Activated CD4-positive, alpha-beta T cell treated with anti-CD3 and anti-CD28 coated beads, Interleukin-2, amount 10 ng/mL, durations not matched to agents 7 days and 5 days (primary cell): ENCODE measurements around the gene MRGPRF. TPM values are rescaled to one million over a fixed set of nuclear protein-coding genes. Genes with fewer than 3 reads are reported as not detected.

Experiments used
- CTCF ChIA-PET: fragments of 350-600 bp; sonication (Branson Sonifier 250); formaldehyde crosslinking; loops from one replicate; lab custom pipeline; 2021; ENCODE audit warnings: antibody characterized with exemption; lab: Charles Lee
- POLR2A ChIA-PET: fragments of 350-600 bp; sonication (Branson Sonifier 250); formaldehyde crosslinking; loops from one replicate; lab custom pipeline; 2021; ENCODE audit warnings: antibody characterized with exemption; lab: Charles Lee
- DNase-seq: peaks from one replicate; pipeline ENCODE4 v3.0.0-alpha.2; 2020
- H3K27ac Mint-ChIP-seq: one replicate; pipeline ENCODE4 v1.8.0; 2021; ENCODE audit warnings: mild to moderate bottlenecking, moderate library complexity, mixed read lengths
- H3K27me3 Mint-ChIP-seq: one replicate; pipeline ENCODE4 v1.8.0; 2021; ENCODE audit warnings: mixed read lengths
- H3K36me3 Mint-ChIP-seq: one replicate; pipeline ENCODE4 v1.8.0; 2021; ENCODE audit warnings: low read depth, mixed read lengths
- H3K4me1 Mint-ChIP-seq: one replicate; pipeline ENCODE4 v1.8.0; 2021; ENCODE audit warnings: mixed read lengths
- H3K4me3 Mint-ChIP-seq: one replicate; pipeline ENCODE4 v1.8.0; 2021; ENCODE audit warnings: mild to moderate bottlenecking, moderate library complexity, mixed read lengths
- H3K9me3 Mint-ChIP-seq: one replicate; pipeline ENCODE4 v1.8.0; 2021; ENCODE audit warnings: mixed read lengths
- total RNA-seq, 2 experiments: library from RNA; stranded (reverse); gene quantifications; one replicate each; pipeline ENCODE4 v1.2.3, GENCODE V29; 2021

MRGPRF gene
- total RNA-seq, 2 experiments from 2014 or later = not detected

DNA sequence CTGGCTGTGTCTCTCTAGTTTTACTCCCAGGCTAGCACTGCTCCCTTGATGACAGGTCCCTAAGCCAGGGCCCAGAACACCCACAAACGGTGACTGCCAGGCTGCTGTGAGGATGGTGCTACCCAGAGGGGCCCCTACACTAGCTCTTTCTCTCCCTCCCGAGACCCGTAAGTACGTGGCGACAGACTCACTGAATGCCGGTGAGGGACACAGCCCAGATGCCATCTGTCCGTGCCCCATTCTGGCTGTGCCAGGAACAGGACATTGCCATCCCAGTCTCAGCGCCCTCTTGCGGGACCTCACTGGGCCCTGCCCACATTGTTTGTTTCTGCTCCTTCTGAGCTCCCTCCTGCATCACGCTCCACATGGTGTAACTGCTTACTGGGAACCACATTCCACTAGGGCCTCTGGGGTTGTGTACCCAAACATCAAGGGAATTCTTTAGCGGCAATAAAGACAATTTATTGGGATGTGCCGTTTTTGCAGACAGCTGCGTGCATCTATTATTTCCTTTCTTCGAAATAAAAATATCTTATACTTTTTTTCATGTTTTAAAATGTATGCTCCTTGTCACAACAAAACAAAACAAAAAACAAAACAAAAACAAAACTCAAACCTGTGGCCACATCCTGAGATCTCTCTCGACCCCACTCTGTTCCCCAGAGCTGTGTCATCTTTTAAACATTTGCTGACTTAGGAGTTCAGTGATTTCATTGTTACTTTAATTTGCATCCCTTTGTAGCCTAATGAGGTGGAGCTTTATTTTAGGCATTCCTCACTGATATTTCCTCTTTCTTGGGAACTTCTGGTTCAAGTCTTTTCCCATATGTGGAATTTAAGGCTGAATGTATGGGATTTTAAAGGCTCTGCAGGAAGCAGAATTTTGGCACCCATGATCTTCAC is 31.3 kb upstream of the MRGPRF start:
- peak; percentile 41 for DNase-seq
- Mint-ChIP-seq H3K36me3 (no peaks in the 10 kb centered on the region), H3K9me3 (peaks cover 3% of the 10 kb centered on the region), H3K4me3 (no peak overlapping the region), H3K4me1 (peaks cover 21% of the 10 kb centered on the region), H3K27me3 (peaks cover 9% of the 10 kb centered on the region), H3K27ac (no peak overlapping the region)
- POLR2A ChIA-PET = no interaction called here
- CTCF ChIA-PET = no interaction called here

- H3K4me1 Mint-ChIP-seq = peaks cover 6% of the 10 kb centered on the region
- H3K27ac Mint-ChIP-seq = no peak overlapping the region
- peaks cover 3% of the 10 kb centered on the region for H3K9me3 Mint-ChIP-seq
- POLR2A ChIA-PET = no interaction called here
- no peak overlapping the region for H3K4me3 Mint-ChIP-seq
- CTCF ChIA-PET = no interaction called here
- no peak for DNase-seq
- H3K27me3 Mint-ChIP-seq = peaks cover 9% of the 10 kb centered on the region
- no peaks in the 10 kb centered on the region for H3K36me3 Mint-ChIP-seq
Measured at GRCh38 chr11:69041516-69041915, 28.5 kb upstream of the MRGPRF start.

- CTCF ChIA-PET = interaction anchor here (0.6 kb wide), 1 partner anchor 142 kb away, joined by 3 read pairs; no protein-coding TSS in a partner anchor
- no peaks in the 10 kb centered on the region for H3K36me3 Mint-ChIP-seq
- peaks cover 3% of the 10 kb centered on the region for H3K9me3 Mint-ChIP-seq
- H3K4me3 Mint-ChIP-seq = no peak overlapping the region
- no peak overlapping the region for H3K27ac Mint-ChIP-seq
- H3K4me1 Mint-ChIP-seq = peaks cover 6% of the 10 kb centered on the region
- DNase-seq = no peak
- POLR2A ChIA-PET = no interaction called here
- H3K27me3 Mint-ChIP-seq = peaks cover 3% of the 10 kb centered on the region
Measured at GRCh38 chr11:69040581-69041260, 27.7 kb upstream of the MRGPRF start.

DNA sequence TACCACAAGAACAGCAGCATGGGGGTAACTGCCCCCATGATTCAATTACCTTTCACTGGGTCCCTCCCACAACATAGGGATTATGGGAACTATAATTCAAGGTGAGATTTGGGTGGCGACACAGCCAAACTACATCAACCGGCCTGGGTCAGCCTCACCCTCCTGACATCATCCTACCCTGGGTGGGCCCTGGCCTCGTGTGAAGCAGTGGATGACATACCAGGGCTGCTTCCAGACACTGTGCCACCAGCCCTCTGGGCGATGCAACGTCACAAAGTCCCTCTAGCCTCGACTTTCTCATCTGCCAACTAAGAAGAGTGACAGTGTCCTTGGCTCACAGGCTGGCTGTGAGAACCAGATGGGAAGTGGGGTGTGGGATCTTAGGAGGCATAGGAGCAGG is 27.0 kb upstream of the MRGPRF start:
- Mint-ChIP-seq H3K36me3 (no peaks in the 10 kb centered on the region), H3K27ac (no peak overlapping the region), H3K4me1 (peaks cover 6% of the 10 kb centered on the region), H3K27me3 (peaks cover 2% of the 10 kb centered on the region), H3K4me3 (no peak overlapping the region), H3K9me3 (peaks cover 3% of the 10 kb centered on the region)
- ChIA-PET POLR2A (no interaction called here), CTCF (interaction anchor here (0.6 kb wide), 1 partner anchor 142 kb away, joined by 3 read pairs; no protein-coding TSS in a partner anchor)
- DNase-seq = no peak

DNA sequence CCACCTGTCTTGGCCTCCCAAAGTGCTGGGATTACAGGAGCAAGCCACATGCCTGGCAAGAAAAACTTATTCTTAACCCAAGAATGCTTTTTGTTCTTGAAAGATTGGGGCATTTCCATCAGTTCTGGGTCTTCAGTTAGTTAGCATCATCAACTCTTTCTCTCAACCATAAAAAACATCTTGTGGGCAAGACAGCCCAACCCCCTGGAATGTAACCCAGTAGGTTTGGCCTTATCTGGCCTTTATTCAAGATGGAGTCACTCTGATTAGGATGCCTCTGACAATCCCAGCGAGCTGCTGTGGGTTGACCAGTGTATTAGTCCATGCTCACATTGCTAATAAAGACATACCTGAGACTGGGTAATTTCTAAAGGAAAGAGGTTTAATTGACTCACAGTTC is 26.5 kb upstream of the MRGPRF start:
- H3K9me3 Mint-ChIP-seq = peaks cover 3% of the 10 kb centered on the region
- H3K4me3 Mint-ChIP-seq = no peak overlapping the region
- H3K27ac Mint-ChIP-seq = no peak overlapping the region
- DNase-seq = no peak
- POLR2A ChIA-PET = no interaction called here
- no peaks in the 10 kb centered on the region for H3K36me3 Mint-ChIP-seq
- H3K27me3 Mint-ChIP-seq = no peaks in the 10 kb centered on the region
- peaks cover 3% of the 10 kb centered on the region for H3K4me1 Mint-ChIP-seq
- CTCF ChIA-PET = no interaction called here

DNA sequence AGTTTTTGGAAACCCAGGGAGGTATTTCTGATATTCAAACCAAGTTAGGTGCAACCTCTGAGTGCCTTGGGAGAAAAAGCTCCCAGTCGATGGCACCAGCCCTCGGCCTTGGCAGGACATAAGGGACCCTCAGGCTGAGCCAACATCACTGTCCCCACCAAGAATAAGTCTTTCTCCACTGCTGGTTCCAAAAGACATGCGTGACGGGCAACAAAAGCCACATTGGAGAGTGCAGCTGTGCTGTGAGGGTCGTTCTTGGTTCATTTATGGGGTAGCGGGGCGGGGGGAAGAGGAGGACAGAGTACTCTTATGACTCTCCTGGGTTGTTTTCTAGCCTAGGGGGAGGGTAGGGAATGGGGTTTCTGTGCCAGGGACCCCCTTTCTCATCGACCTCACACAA is 24.5 kb upstream of the MRGPRF start:
- Mint-ChIP-seq H3K4me3 (no peak overlapping the region), H3K9me3 (peaks cover 3% of the 10 kb centered on the region), H3K4me1 (peaks cover 2% of the 10 kb centered on the region), H3K36me3 (no peaks in the 10 kb centered on the region), H3K27ac (no peak overlapping the region), H3K27me3 (no peaks in the 10 kb centered on the region)
- ChIA-PET CTCF (no interaction called here), POLR2A (no interaction called here)
- DNase-seq = no peak

DNA sequence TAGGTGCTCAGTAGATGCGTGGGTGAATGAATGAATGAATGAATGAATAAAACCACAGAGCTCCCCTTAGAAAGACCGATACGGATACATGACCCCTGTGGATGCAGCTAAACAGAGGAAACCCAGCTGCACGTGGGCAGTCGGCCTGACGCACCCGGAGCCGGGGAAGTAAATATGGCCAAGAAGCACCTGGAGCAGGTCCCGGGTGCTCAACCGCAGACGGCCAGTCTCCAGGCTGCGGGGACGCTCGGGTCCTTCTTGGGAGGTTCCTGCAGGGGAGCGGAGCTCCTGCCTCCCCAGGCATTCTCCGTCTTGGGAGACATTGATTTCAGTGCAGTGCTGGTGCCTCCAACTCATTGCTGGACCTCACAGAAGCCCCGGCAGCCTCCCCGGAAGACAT is 24.0 kb upstream of the MRGPRF start:
- no peaks in the 10 kb centered on the region for H3K36me3 Mint-ChIP-seq
- H3K4me3 Mint-ChIP-seq = no peak overlapping the region
- H3K27me3 Mint-ChIP-seq = no peaks in the 10 kb centered on the region
- H3K27ac Mint-ChIP-seq = no peak overlapping the region
- DNase-seq = no peak
- peaks cover 3% of the 10 kb centered on the region for H3K9me3 Mint-ChIP-seq
- CTCF ChIA-PET = no interaction called here
- peaks cover 2% of the 10 kb centered on the region for H3K4me1 Mint-ChIP-seq
- POLR2A ChIA-PET = no interaction called here

GRCh38 chr11:69035946-69036340 is 22.9 kb upstream of the MRGPRF start:
- H3K36me3 Mint-ChIP-seq = no peaks in the 10 kb centered on the region
- ChIA-PET POLR2A (no interaction called here), CTCF (no interaction called here)
- H3K4me1 Mint-ChIP-seq = peaks cover 2% of the 10 kb centered on the region
- no peak overlapping the region for H3K27ac Mint-ChIP-seq
- DNase-seq = no peak
- H3K4me3 Mint-ChIP-seq = no peak overlapping the region
- H3K9me3 Mint-ChIP-seq = peaks cover 3% of the 10 kb centered on the region
- H3K27me3 Mint-ChIP-seq = no peaks in the 10 kb centered on the region

DNA sequence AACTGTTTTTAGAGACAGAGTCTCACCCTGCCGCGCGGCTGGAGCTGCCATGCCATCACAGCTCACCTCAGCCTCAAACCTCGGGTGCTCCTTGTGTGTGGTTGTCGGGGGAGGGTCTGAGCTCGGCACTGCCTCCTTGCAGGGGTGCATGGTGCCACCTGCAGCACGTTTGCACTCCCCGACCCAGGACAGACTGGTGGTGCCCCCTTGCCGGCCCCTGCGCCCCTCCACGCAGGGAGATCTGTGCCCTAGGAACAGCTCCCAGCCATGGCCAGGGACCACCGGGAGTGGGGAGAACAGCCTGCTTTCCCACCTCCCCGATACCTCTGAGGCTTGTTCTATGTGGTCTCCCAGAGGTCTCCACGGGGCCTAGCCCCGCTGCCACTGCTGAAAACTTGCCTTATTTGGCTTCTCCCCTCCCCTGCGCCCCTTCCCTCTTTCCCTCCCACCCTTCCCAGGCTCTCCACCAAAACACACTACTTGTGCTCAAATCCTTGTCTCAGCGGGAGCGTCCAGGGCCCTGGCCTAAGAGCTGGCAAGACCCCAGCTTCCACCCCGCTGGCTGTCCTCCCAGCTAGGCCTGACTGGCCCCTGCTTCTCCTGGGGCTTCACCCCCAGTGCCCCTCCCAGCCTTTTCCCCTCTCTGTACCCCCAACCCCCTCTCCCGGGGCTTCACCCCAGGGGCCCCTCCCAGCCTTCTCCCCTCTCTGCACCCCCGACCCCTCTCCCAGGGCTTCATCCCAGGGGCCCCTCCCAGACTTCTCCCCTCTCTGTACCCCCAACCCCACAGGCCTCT is 22.3 kb upstream of the MRGPRF start:
- Mint-ChIP-seq H3K4me3 (no peak overlapping the region), H3K9me3 (peaks cover 3% of the 10 kb centered on the region), H3K27me3 (peaks cover under 1% of the 10 kb centered on the region), H3K4me1 (no peaks in the 10 kb centered on the region), H3K27ac (no peak overlapping the region), H3K36me3 (no peaks in the 10 kb centered on the region)
- DNase-seq = no peak
- POLR2A ChIA-PET = no interaction called here
- CTCF ChIA-PET = no interaction called here

DNA sequence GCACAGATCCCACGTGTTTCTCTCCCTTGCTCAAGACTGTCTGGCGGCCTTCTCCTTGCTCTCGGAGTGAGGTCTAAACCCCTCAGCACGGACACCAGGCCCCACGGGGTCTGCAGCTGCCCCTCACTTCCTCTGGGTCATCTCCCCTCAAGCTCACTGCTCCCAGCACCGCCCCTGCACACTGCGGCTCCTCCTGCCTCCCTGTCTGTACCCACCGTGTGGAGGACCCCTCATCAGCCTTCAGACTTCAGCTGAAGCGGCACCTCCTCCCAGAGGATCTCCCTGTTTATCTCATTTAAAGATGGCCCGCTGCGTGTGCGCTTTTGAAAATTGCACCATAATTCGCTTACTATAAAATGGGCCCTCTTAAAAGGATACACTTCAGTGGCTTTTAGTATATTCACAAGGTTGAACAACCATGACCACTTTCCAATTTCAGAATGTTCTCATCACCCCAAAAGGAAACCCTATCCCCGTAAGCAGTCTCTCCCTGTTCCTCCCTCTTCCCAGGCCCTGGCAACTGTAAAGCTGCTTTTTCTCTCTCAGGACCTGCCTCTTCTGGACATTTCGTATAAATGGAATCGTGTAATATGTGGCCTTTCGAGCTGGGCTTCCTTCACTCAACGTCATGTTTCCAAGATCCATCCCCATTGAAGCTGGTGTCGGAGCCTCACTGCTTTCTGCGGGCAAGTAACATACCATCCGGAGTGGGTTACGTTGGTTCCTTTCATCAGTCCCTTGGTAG is 21.2 kb upstream of the MRGPRF start:
- peaks cover 3% of the 10 kb centered on the region for H3K27me3 Mint-ChIP-seq
- no peak for DNase-seq
- no peaks in the 10 kb centered on the region for H3K4me1 Mint-ChIP-seq
- no peaks in the 10 kb centered on the region for H3K9me3 Mint-ChIP-seq
- ChIA-PET POLR2A (no interaction called here), CTCF (no interaction called here)
- no peaks in the 10 kb centered on the region for H3K36me3 Mint-ChIP-seq
- no peak overlapping the region for H3K4me3 Mint-ChIP-seq
- H3K27ac Mint-ChIP-seq = no peak overlapping the region

GRCh38 chr11:69033431-69033830 is 20.4 kb upstream of the MRGPRF start:
- no peaks in the 10 kb centered on the region for H3K36me3 Mint-ChIP-seq
- H3K27ac Mint-ChIP-seq = no peak overlapping the region
- H3K4me3 Mint-ChIP-seq = no peak overlapping the region
- DNase-seq = no peak
- H3K9me3 Mint-ChIP-seq = no peaks in the 10 kb centered on the region
- CTCF ChIA-PET = no interaction called here
- H3K27me3 Mint-ChIP-seq = peaks cover 3% of the 10 kb centered on the region
- H3K4me1 Mint-ChIP-seq = no peaks in the 10 kb centered on the region
- POLR2A ChIA-PET = no interaction called here

GRCh38 chr11:69032833-69033232 is 19.8 kb upstream of the MRGPRF start:
- POLR2A ChIA-PET = no interaction called here
- Mint-ChIP-seq H3K36me3 (no peaks in the 10 kb centered on the region), H3K4me1 (no peaks in the 10 kb centered on the region), H3K27ac (no peak overlapping the region), H3K27me3 (peaks cover 3% of the 10 kb centered on the region), H3K4me3 (no peak overlapping the region), H3K9me3 (no peaks in the 10 kb centered on the region)
- no peak for DNase-seq
- CTCF ChIA-PET = no interaction called here
